GM06990 (cell line): Measurements from ENCODE around the gene ACOX3.

Experiments used
- DNase-seq: peaks from one replicate; pipeline ENCODE4 v3.0.0-alpha.2; 2011; ENCODE audit not compliant: insufficient read length; ENCODE audit errors: extremely low read depth
- H3K27me3 ChIP-seq: replicated peaks from 2 replicates; pipeline ENCODE4 v1.6.0; 2011; ENCODE audit warnings: low read length; ENCODE audit not compliant: control insufficient read depth, insufficient read depth
- H3K36me3 ChIP-seq: 2 replicates; pipeline ENCODE4 v1.5.1; 2011; ENCODE audit warnings: low read length; ENCODE audit not compliant: control insufficient read depth, insufficient read depth
- H3K4me3 ChIP-seq: replicated peaks from 2 replicates; pipeline ENCODE4 v1.5.1; 2011; ENCODE audit warnings: low read depth, mild to moderate bottlenecking, control low read depth, low read length
- TF ChIP-seq, protein P1 (sequence below): IDR thresholded peaks from 2 replicates; pipeline ENCODE4 v1.5.1; 2011; ENCODE audit warnings: low read length, control low read depth, mild to moderate bottlenecking, inconsistent platforms; ENCODE audit not compliant: insufficient read depth, poor library complexity, severe bottlenecking

Gene ACOX3

DNA sequence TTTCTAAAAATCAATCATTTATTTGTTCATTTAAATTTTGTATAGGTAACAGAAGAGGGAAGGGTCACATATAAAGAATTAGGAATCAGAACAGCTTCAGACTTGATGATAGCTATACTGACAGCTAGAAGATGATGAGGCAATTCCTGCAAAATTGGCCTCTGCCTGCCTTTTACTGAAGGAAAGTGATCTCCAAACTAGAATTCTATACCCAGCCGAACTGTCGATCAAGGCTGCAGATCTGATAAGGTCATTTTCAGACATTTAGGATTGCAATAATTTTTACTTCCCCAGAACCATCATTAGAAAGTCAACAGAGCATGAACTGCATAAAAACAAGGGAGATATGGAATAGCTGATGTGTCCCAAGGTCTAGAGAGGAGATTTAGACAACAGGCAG, 104.7 kb downstream of the ACOX3 start:
- Histone ChIP-seq H3K4me3 (no peak overlapping the region), H3K27me3 (no peaks in the 10 kb centered on the region; the same call in 1 of the 2 replicates), H3K36me3 (no peaks in the 10 kb centered on the region)
- DNase-seq, result no peak
- TF ChIP-seq, protein P1, sequence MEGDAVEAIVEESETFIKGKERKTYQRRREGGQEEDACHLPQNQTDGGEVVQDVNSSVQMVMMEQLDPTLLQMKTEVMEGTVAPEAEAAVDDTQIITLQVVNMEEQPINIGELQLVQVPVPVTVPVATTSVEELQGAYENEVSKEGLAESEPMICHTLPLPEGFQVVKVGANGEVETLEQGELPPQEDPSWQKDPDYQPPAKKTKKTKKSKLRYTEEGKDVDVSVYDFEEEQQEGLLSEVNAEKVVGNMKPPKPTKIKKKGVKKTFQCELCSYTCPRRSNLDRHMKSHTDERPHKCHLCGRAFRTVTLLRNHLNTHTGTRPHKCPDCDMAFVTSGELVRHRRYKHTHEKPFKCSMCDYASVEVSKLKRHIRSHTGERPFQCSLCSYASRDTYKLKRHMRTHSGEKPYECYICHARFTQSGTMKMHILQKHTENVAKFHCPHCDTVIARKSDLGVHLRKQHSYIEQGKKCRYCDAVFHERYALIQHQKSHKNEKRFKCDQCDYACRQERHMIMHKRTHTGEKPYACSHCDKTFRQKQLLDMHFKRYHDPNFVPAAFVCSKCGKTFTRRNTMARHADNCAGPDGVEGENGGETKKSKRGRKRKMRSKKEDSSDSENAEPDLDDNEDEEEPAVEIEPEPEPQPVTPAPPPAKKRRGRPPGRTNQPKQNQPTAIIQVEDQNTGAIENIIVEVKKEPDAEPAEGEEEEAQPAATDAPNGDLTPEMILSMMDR, result no peak

DNA sequence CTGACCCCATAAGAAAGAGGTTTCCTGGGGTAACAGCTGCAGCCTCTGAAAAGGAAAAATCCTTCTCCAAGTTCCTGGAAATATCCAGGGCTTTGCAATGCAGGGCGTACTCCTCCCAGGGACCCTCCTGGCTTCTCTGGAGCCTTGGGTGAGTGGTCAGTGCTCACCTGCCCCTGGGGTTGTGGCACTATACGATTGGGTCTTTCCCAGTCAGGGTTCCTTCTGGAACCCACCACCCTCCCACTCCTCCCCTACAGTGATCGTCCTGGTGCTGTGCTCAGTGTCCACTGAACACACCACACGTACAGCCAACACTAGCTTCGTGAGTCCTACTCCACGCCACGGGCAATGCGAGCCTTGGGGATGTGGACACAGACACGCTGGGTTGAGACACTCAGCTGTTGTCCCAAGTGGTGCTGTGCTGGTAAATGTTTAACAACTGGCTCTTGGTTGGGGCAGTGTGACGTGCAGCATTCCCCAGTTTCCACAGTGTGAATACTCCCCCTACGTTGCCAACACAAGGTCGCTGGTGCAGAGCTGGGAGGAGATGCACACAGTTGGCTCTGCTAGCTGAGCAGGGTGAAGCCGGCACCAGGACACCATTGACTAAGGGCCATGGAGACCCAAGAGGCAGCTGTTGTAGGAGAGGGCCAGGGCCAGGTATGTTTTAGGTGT, 105.6 kb downstream of the ACOX3 start:
- Histone ChIP-seq H3K36me3 (no peaks in the 10 kb centered on the region), H3K27me3 (no peaks in the 10 kb centered on the region; the same call in none of the 2 replicates), H3K4me3 (no peak overlapping the region)
- TF ChIP-seq, protein P1, result no peak
- DNase-seq, result no peak

DNA sequence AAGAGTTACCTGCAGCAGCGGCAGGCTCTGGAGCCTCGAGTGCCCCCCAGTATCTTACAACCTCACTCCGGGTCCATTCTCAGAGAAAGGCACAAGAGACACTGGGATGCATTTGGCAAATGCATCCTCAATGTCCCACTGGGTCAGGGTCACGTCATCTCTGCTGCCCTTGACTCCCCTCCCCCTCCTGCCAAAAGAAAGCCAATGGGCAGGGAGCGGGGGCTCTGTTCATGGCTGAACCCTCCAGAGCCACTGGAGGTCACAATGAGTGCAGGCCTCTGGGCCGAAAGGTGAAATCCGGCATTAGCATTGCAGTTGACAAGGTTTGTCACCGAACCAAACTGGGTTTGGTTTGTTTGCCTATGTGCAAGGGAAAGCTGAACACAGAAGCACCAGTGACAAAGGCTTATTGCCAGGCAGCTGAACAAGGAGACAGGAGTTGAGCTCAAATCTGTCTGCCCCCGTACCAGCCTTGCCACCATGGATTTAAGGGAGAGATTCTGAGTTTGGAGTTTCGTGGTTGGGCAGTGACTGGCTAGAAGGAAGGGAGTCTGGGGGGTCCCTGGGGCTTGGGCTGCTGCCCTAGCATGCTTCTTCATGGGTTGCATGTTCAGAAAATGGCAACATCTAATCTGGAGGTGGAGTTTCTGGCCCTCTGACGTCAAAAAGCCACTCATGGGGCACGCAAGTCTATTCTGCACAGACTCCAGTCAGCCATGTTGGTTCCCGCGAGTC, 106.6 kb downstream of the ACOX3 start:
- DNase-seq, result no peak
- TF ChIP-seq, protein P1, result no peak

DNA sequence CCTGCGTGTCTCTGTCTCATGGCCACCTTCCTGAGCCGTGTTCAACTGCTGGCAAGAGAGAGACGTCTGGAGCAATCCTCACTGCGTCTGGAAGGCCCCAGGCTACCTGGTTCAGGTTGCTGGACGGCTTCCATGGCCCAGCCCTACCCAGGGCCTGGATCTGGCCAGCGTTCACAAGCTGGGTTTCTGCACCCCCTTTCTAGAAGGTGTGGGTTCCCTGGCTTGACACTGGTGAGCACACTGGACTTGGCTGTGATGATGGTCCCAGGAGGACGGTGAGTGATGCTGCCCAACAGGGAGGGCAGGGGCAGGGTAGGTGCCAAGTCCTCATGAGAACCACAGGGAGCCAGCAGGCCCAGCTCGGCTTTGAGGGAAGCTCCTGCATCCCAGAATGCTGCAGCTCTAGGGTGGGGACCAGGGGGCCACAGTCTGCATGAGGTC, 107.6 kb downstream of the ACOX3 start:
- DNase-seq, result no peak
- Histone ChIP-seq H3K4me3 (no peak overlapping the region), H3K36me3 (no peaks in the 10 kb centered on the region), H3K27me3 (no peaks in the 10 kb centered on the region; the same call in none of the 2 replicates)
- TF ChIP-seq, protein P1, result no peak

More for the DNA sequence above, 106.6 kb downstream of the ACOX3 start:
- no peaks in the 10 kb centered on the region; the same call in none of the 2 replicates for H3K27me3 ChIP-seq
- no peak overlapping the region for H3K4me3 ChIP-seq
- H3K36me3 ChIP-seq, result no peaks in the 10 kb centered on the region

DNA sequence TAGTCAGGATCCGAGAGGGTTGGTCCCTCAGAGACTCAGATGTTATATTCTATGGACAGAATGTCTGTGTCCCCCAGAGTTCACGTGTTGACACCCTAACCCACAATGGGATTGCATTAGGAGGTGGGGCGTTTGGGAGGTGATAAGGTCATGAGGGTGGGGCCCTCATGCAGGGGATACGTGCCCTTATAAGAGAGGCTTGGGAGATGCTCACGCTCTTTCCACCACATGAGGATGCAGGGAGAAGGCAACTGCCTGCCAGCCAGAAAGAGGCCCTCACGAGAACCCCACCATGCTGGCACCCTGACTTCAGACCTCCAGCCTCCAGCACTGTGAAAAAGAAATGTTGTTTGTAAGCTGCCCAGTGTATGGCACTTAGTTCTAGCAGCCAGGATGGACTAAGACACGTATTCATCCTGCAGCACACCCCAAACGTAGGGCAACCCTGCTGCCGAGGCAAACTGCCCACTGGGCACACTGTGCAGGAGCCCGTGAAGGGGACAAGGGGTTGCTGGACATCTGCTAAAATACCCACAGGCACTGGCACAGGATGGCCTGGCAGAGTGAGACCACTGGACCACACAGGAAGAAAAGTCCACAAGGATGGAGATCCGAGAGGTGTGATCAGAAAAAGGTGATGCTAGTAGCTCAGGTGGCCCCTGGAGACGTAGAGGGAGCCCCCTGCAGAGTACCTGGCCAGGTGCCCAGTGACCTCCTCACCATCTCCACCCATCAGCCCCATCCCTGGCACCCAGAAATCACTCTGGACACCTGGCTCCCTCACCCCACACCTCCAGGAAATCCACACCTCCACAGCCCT, 108.3 kb downstream of the ACOX3 start:
- Histone ChIP-seq H3K36me3 (no peaks in the 10 kb centered on the region), H3K27me3 (no peaks in the 10 kb centered on the region; the same call in none of the 2 replicates), H3K4me3 (no peak overlapping the region)
- no peak for DNase-seq
- TF ChIP-seq, protein P1, result no peak
